HEK293 (cell line): ENCODE data around the gene HOXA11.

ENCODE experiments used
- CTCF ChIP-seq: fragments of 450-650 bp; formaldehyde crosslinking; IDR thresholded peaks from 2 replicates; pipeline ENCODE4 v1.5.1; 2016; ENCODE audit warnings: missing biosample characterization, missing genetic modification characterization
- ELK4 ChIP-seq: IDR thresholded peaks from 2 replicates; pipeline ENCODE4 v1.6.1; 2011; ENCODE audit warnings: mild to moderate bottlenecking, low read depth, low read length, borderline replicate concordance
- PRDM4 ChIP-seq: fragments of 450-650 bp; formaldehyde crosslinking; IDR thresholded peaks from 2 replicates; pipeline ENCODE4 v1.5.1; 2017; ENCODE audit warnings: missing biosample characterization, missing genetic modification characterization
- ZBTB7A ChIP-seq: fragments of 450-650 bp; formaldehyde crosslinking; IDR thresholded peaks from 2 replicates; pipeline ENCODE4 v1.5.1; 2016; ENCODE audit warnings: low read depth, missing biosample characterization, missing genetic modification characterization
- ZNF513 ChIP-seq: fragments of 450-650 bp; IDR thresholded peaks from 2 replicates; pipeline ENCODE4 v1.5.1; 2018; ENCODE audit warnings: missing biosample characterization, missing genetic modification characterization

- TF ChIP-seq ZNF513 (tag by site-specific recombination), result no peak
- TF ChIP-seq ZBTB7A (tag by site-specific recombination), result no peak
- TF ChIP-seq CTCF, result no peak
- no peak for TF ChIP-seq PRDM4 (tag by site-specific recombination)
- no peak for TF ChIP-seq ELK4
Measured at GRCh38 chr7:27214239-27214950, 29.4 kb upstream of the HOXA11 start.
